Glutamatergic neuron (in vitro differentiated cells): ENCODE results near the gene MADD. TPM values are rescaled to one million over a fixed set of nuclear protein-coding genes. Genes with fewer than 3 reads are reported as not detected.
"Not testable (repeated sequence)": the region's sequence is repeated elsewhere in the genome, so short reads cannot be mapped to it uniquely, and the experiment has no call there.

Experiments
- DNase-seq: peaks from one replicate; pipeline ENCODE4 v3.0.0; 2022
- H3K27ac Mint-ChIP-seq: one replicate; pipeline ENCODE4 v1.8.0; 2020; ENCODE audit warnings: mild to moderate bottlenecking, mixed read lengths, inconsistent platforms; ENCODE audit not compliant: unreplicated experiment
- H3K27me3 Mint-ChIP-seq: one replicate; pipeline ENCODE4 v1.8.0; 2020; ENCODE audit warnings: mild to moderate bottlenecking, moderate library complexity, mixed read lengths, inconsistent platforms; ENCODE audit not compliant: unreplicated experiment
- H3K36me3 Mint-ChIP-seq: one replicate; pipeline ENCODE4 v1.8.0; 2020; ENCODE audit warnings: mild to moderate bottlenecking, mixed read lengths, inconsistent platforms; ENCODE audit not compliant: unreplicated experiment
- H3K4me1 Mint-ChIP-seq: one replicate; pipeline ENCODE4 v1.8.0; 2020; ENCODE audit warnings: mild to moderate bottlenecking, low read depth, mixed read lengths, inconsistent platforms; ENCODE audit not compliant: unreplicated experiment
- H3K4me3 Mint-ChIP-seq: one replicate; pipeline ENCODE4 v1.8.0; 2020; ENCODE audit warnings: mild to moderate bottlenecking, mixed read lengths, inconsistent platforms; ENCODE audit not compliant: unreplicated experiment
- H3K9me3 Mint-ChIP-seq: one replicate; pipeline ENCODE4 v1.8.0; 2020; ENCODE audit warnings: mild to moderate bottlenecking, moderate library complexity, mixed read lengths, inconsistent platforms; ENCODE audit not compliant: unreplicated experiment
- CTCF ChIP-seq: fragments of 200-600 bp; sonication (generic); IDR thresholded peaks from one replicate; pipeline ENCODE4 v1.5.0; 2021; ENCODE audit not compliant: partially characterized antibody, unreplicated experiment
- total RNA-seq: library from RNA; stranded (reverse); fragmentation: NEBNext Ultra II Directional; extraction: Animal tissue kit (Norgen Biotek cat#: 25700); gene quantifications from one replicate; pipeline ENCODE4 v1.2.1, GENCODE V29; 2021; ENCODE audit not compliant: unreplicated experiment

The MADD gene
- total RNA-seq, 1 donor from 2014 or later, result 115 TPM

- Mint-ChIP-seq H3K4me3 (no peak overlapping the region), H3K4me1 (no peaks in the 10 kb centered on the region), H3K36me3 (no peaks in the 10 kb centered on the region), H3K9me3 (no peaks in the 10 kb centered on the region), H3K27me3 (no peaks in the 10 kb centered on the region), H3K27ac (no peak overlapping the region)
- no peak for TF ChIP-seq CTCF
- no peak for DNase-seq
These were observed 45.1 kb downstream of the MADD start for GRCh38 chr11:47314992-47315391.

GRCh38 chr11:47316501-47316900 lies 46.6 kb downstream of the MADD start:
- not testable (repeated sequence) for H3K4me3 Mint-ChIP-seq, H3K27me3 Mint-ChIP-seq, H3K36me3 Mint-ChIP-seq, H3K9me3 Mint-ChIP-seq, H3K27ac Mint-ChIP-seq, DNase-seq, H3K4me1 Mint-ChIP-seq

GRCh38 chr11:47317064-47317828 lies 47.3 kb downstream of the MADD start:
- Mint-ChIP-seq H3K27me3 (no peaks in the 10 kb centered on the region), H3K4me3 (no peak overlapping the region), H3K9me3 (peaks cover 1% of the 10 kb centered on the region), H3K4me1 (no peaks in the 10 kb centered on the region), H3K36me3 (peaks cover 8% of the 10 kb centered on the region), H3K27ac (no peak overlapping the region)
- no peak for DNase-seq
- no peak for TF ChIP-seq CTCF

GRCh38 chr11:47318166-47318565 lies 48.2 kb downstream of the MADD start:
- Mint-ChIP-seq H3K36me3 (peaks cover 8% of the 10 kb centered on the region), H3K4me1 (no peaks in the 10 kb centered on the region), H3K27me3 (no peaks in the 10 kb centered on the region), H3K4me3 (no peak overlapping the region), H3K9me3 (peaks cover 1% of the 10 kb centered on the region), H3K27ac (no peak overlapping the region)
- DNase-seq, result no peak
- TF ChIP-seq CTCF, result no peak

- peak overlapping the region; percentile 1 for H3K4me3 Mint-ChIP-seq
- H3K4me1 Mint-ChIP-seq, result peaks cover 9% of the 10 kb centered on the region
- H3K36me3 Mint-ChIP-seq, result peaks cover 13% of the 10 kb centered on the region
- TF ChIP-seq CTCF, result no peak
- DNase-seq, result no peak
- H3K9me3 Mint-ChIP-seq, result peaks cover 2% of the 10 kb centered on the region
- H3K27me3 Mint-ChIP-seq, result no peaks in the 10 kb centered on the region
- H3K27ac Mint-ChIP-seq, result no peak overlapping the region
These were observed 54.6 kb downstream of the MADD start for GRCh38 chr11:47324520-47324919.
